ENCODE data around the gene MVB12A.

Gene MVB12A

GRCh38 chr19:17454576-17455071 lies 34.8 kb downstream of the MVB12A start:
- no peak overlapping the region for H3K4me3 ChIP-seq (ENCODE audit: control insufficient read depth, low read depth, low read length)
- DNase-seq (ENCODE audit: low read depth), result no peak
- TF ChIP-seq, protein P1, sequence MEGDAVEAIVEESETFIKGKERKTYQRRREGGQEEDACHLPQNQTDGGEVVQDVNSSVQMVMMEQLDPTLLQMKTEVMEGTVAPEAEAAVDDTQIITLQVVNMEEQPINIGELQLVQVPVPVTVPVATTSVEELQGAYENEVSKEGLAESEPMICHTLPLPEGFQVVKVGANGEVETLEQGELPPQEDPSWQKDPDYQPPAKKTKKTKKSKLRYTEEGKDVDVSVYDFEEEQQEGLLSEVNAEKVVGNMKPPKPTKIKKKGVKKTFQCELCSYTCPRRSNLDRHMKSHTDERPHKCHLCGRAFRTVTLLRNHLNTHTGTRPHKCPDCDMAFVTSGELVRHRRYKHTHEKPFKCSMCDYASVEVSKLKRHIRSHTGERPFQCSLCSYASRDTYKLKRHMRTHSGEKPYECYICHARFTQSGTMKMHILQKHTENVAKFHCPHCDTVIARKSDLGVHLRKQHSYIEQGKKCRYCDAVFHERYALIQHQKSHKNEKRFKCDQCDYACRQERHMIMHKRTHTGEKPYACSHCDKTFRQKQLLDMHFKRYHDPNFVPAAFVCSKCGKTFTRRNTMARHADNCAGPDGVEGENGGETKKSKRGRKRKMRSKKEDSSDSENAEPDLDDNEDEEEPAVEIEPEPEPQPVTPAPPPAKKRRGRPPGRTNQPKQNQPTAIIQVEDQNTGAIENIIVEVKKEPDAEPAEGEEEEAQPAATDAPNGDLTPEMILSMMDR (conservative IDR thresholded peaks at IDR 0.05; ENCODE audit: control insufficient read depth, insufficient read depth, low read depth, low read length), result no peak

GRCh38 chr19:17455308-17456123 lies 35.7 kb downstream of the MVB12A start:
- TF ChIP-seq, protein P1 (conservative IDR thresholded peaks at IDR 0.05; ENCODE audit: control insufficient read depth, insufficient read depth, low read depth, low read length), result no peak
- no peak for DNase-seq (ENCODE audit: low read depth)
- no peak overlapping the region for H3K4me3 ChIP-seq (ENCODE audit: control insufficient read depth, low read depth, low read length)

DNA sequence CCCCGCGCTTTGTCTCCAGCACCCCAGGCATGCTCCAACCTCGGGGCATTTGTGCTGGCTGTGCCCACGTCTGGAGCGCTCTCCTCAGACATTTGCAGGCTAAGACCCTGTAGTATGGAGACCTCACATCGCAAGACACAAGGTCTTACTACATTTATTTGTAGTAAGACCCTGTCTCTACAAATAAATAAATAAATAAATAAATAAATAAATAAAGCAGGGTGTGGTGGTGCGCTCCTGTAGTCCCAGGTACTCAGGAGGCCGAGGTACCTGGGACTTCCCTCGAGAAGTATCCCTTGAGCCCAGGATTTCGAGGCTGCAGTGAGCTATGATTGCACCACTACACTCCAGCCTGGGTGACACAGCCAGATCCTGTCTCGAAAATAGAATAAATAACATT lies 36.3 kb downstream of the MVB12A start:
- no peak for DNase-seq (ENCODE audit: low read depth)
- TF ChIP-seq, protein P1 (conservative IDR thresholded peaks at IDR 0.05; ENCODE audit: control insufficient read depth, insufficient read depth, low read depth, low read length), result no peak
- H3K4me3 ChIP-seq (ENCODE audit: control insufficient read depth, low read depth, low read length), result no peak overlapping the region

GRCh38 chr19:17457616-17458015 lies 37.8 kb downstream of the MVB12A start:
- DNase-seq (ENCODE audit: low read depth), result no peak
- H3K4me3 ChIP-seq (ENCODE audit: control insufficient read depth, low read depth, low read length), result no peak overlapping the region
- TF ChIP-seq, protein P1 (conservative IDR thresholded peaks at IDR 0.05; ENCODE audit: control insufficient read depth, insufficient read depth, low read depth, low read length), result no peak

DNA sequence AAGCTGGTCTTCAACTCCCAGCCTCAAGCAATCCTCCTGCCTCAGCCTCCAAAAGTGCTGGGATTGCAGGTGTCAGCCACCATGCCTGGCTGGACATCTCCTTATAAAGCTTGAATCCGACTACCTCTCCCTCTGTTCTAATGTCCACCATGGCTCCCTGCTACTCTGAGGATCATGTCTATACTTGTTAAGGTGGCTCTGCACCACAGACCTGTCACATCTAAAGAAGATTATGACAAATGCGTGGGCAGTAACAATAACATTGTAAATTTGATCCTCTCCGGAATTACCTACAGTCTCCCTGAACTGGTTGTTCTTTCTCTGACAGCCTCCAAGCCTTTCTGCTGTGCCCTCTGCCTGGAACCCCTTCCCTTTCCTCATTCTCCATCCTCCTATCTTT lies 39.1 kb downstream of the MVB12A start:
- TF ChIP-seq, protein P1 (conservative IDR thresholded peaks at IDR 0.05; ENCODE audit: control insufficient read depth, insufficient read depth, low read depth, low read length), result no peak

DNA sequence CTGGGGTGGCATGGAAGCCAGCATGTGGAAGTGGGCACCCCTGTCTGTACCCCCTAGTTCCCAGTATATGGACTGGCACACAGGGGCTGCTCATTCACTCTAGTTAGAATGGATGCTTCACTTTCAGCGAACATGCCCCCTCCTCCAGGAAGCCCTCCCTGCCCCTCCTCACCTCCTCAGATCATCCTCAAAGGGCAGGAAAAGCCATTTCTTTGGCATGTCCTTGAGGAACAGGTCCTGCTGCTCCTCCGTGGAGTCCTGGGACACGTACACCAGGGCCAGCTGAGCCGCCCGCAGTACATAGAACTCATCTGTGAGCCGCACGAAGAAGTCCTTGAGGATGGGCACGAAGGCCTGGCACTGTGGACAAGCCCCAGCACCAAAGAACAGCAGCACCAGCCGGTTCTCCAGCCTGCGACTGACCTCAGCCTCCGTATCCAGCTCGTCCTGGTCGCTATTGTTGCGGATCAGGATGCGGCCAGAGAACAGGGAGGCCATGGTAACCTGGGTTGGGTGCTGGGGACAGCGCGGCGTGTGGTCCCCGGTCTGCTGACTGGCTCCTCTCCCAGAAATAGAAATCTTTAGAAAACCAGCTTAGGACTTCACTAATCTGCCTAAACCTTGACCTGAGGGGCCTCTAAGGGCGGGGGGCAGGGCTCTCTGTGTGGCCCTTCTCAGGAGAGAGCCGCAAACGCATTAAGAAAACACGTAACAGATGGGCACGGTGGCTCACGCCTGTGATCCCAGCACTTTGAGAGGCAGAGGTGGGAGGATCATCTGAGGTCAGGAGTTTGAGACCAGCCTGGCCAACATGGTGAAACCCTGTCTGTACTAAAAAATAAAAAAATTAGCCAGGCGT lies 40.8 kb downstream of the MVB12A start, which contains the start of gene NXNL1:
TSS of gene NXNL1 (minus strand) at position 555 of the 859 bp plus-strand sequence. CDS start at position 498, 57 bp downstream.
- TF ChIP-seq, protein P1 (conservative IDR thresholded peaks at IDR 0.05; ENCODE audit: control insufficient read depth, insufficient read depth, low read depth, low read length), result no peak
- no peak within 1 kb of the TSS for H3K4me3 ChIP-seq (ENCODE audit: control insufficient read depth, low read depth, low read length)
- DNase-seq (ENCODE audit: low read depth), result no peak

More for the DNA sequence above, 39.1 kb downstream of the MVB12A start:
- DNase-seq (ENCODE audit: low read depth), result no peak
- no peak overlapping the region for H3K4me3 ChIP-seq (ENCODE audit: control insufficient read depth, low read depth, low read length)

Measured in fibroblast of mammary gland (primary cell).